Gastroesophageal sphincter (tissue), 4 donors: ENCODE measurements around the gene ARHGAP20. TPM values are rescaled to one million over a fixed set of nuclear protein-coding genes. Genes with fewer than 3 reads are reported as not detected.

Source experiments
- ATAC-seq: fragments of 150-250 bp; one replicate; pipeline ENCODE4 v1.9.1; 2016; ENCODE audit warnings: mild to moderate bottlenecking, moderate library complexity
- H3K27ac ChIP-seq, 4 donors: fragments of 200-600 bp; sonication (generic) in 3 of 4; 1 replicate in 3 of 4; 2 replicates in 1 of 4; pipeline ENCODE4 v1.5.1; 2016 to 2019
- H3K27me3 ChIP-seq: fragments of 200-600 bp; sonication (generic); one replicate; pipeline ENCODE4 v1.5.1; 2019
- H3K36me3 ChIP-seq, 2 donors: fragments of 200-600 bp; sonication (generic); one replicate each; pipeline ENCODE4 v1.5.1; 2019; ENCODE audit warnings: control low read depth in 1 of 2
- H3K4me1 ChIP-seq, 3 donors: fragments of 200-600 bp; sonication (generic); 1 replicate in 2 of 3; 2 replicates in 1 of 3; pipeline ENCODE4 v1.5.1; 2016 to 2019; ENCODE audit warnings: control low read depth in 2 of 3
- H3K4me3 ChIP-seq, 2 donors: fragments of 200-600 bp; sonication (generic); one replicate each; pipeline ENCODE4 v1.5.1; 2019; ENCODE audit warnings: mild to moderate bottlenecking in 1 of 2, moderate library complexity in 1 of 2
- H3K9me3 ChIP-seq, 3 donors: fragments of 200-600 bp; sonication (generic); one replicate each; pipeline ENCODE4 v1.5.1; 2017 to 2019; ENCODE audit warnings: control low read depth in 2 of 3
- EP300 ChIP-seq: sonication (generic); formaldehyde crosslinking; IDR thresholded peaks from one replicate; pipeline ENCODE4 v1.6.1; 2017; ENCODE audit warnings: antibody characterized with exemption, mild to moderate bottlenecking
- POLR2A ChIP-seq, 2 donors: fragments of 450-650 bp; IDR thresholded peaks; one replicate each; pipeline ENCODE4 v1.6.1; 2017; ENCODE audit warnings: antibody characterized with exemption in 2 of 2, mild to moderate bottlenecking in 2 of 2, moderate library complexity in 1 of 2
- POLR2AphosphoS5 ChIP-seq: sonication (generic); formaldehyde crosslinking; IDR thresholded peaks from one replicate; pipeline ENCODE4 v1.6.1; 2017; ENCODE audit warnings: antibody characterized with exemption
- WGBS, 2 donors: methylation state at CpG; one replicate each; pipeline ENCODE4 v1.1.5; 2018; ENCODE audit warnings: low coverage in 1 of 2; 5-methylcytosine and 5-hydroxymethylcytosine counted together
- total RNA-seq, 4 donors: library from RNA; depleted of rRNA; stranded (reverse); fragments of >200 nt; gene quantifications; one replicate each; pipeline ENCODE4 v1.1.0, GENCODE V29; 2016
- TF ChIP-seq, protein P1 (sequence below), 4 experiments: fragments of 200-600 bp in 2 of 4; fragments of 450-650 bp in 2 of 4; sonication (generic) in 1 of 4; IDR thresholded peaks; one replicate each; pipeline ENCODE4 v1.5.1; 2017 to 2019; ENCODE audit warnings: antibody characterized with exemption in 4 of 4, mild to moderate bottlenecking in 2 of 4, moderate library complexity in 2 of 4

The ARHGAP20 gene
- total RNA-seq, 4 donors from 2014 or later: 5.3 to 34.6 (median 7.0) TPM

DNA sequence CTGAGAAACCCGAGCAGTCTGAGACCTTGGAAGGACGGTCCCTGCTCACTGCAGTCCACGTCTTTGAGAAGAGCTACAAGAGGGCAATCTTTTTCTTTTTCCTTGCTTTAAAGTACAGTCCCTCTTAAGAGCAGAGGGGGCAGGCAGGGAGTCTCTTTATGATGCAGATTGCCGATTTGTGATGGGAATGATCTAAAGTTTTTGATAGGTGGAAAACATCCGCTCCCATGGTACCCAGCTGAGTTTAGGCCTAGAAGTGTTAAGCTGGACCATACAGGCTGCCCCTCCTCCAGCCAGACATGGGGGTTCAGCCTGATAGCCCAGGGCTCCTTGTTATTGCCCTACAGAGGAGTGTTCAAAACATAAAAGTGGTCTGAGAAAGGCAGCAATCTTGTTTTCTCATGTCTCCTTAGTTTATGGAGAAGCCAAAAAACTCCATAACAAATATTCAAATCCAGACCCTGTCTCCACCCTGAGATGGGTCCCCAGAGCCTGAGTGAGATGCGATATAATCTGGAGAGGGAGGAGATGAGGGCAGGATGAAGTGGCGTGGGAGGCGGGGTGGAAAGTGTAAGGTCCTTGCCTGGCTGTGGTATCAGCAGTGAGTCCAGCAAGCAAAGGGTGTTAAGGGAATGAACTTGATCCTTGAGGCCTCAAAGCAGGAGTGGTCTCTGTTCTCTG is 147.4 kb downstream of the ARHGAP20 start:
- H3K27me3 ChIP-seq: no peaks in the 10 kb centered on the region
- WGBS, 2 donors: 57 to 82% methylated on average over 5 to 7 of the region's 8 CpGs
- no peaks in the 10 kb centered on the region for H3K9me3 ChIP-seq
- H3K36me3 ChIP-seq: no peaks in the 10 kb centered on the region
- no peaks in the 10 kb centered on the region for H3K4me1 ChIP-seq
- no peak overlapping the region for H3K27ac ChIP-seq
- H3K4me3 ChIP-seq: no peak overlapping the region
- TF ChIP-seq, protein P1, sequence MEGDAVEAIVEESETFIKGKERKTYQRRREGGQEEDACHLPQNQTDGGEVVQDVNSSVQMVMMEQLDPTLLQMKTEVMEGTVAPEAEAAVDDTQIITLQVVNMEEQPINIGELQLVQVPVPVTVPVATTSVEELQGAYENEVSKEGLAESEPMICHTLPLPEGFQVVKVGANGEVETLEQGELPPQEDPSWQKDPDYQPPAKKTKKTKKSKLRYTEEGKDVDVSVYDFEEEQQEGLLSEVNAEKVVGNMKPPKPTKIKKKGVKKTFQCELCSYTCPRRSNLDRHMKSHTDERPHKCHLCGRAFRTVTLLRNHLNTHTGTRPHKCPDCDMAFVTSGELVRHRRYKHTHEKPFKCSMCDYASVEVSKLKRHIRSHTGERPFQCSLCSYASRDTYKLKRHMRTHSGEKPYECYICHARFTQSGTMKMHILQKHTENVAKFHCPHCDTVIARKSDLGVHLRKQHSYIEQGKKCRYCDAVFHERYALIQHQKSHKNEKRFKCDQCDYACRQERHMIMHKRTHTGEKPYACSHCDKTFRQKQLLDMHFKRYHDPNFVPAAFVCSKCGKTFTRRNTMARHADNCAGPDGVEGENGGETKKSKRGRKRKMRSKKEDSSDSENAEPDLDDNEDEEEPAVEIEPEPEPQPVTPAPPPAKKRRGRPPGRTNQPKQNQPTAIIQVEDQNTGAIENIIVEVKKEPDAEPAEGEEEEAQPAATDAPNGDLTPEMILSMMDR (IDR thresholded peaks at IDR 0.05): no peak
- TF ChIP-seq EP300: no peak
- TF ChIP-seq POLR2AphosphoS5: no peak
- TF ChIP-seq POLR2A (IDR thresholded peaks at IDR 0.05): no peak
- no peak for ATAC-seq

DNA sequence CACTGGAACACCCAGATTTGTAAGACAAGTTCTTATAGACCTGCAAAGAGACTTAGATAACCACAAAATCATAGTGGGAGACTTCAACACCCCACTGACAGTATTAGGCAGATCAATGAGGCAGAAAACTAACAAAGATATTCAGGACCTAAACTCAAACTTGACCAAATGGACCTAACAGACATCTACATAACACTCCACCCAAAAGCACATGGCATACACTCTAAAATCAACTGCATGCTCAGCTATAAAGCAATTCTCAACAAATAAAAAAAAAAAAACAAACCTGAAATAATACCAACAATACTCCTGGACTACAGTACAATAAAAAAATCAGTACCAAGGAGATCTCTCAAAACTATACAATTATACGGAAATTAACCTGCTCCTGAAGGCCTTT is 167.5 kb downstream of the ARHGAP20 start:
- Histone ChIP-seq H3K9me3 (peaks cover 0 to 8% (median 0%) of the 10 kb centered on the region in 3 donors), H3K4me1 (no peaks in the 10 kb centered on the region), H3K36me3 (no peaks in the 10 kb centered on the region), H3K27ac (no peak overlapping the region), H3K4me3 (no peak overlapping the region), H3K27me3 (no peaks in the 10 kb centered on the region)
- ATAC-seq: no peak
- no peak for TF ChIP-seq POLR2A (IDR thresholded peaks at IDR 0.05)
- no peak for TF ChIP-seq EP300
- TF ChIP-seq POLR2AphosphoS5: no peak
- TF ChIP-seq, protein P1 (IDR thresholded peaks at IDR 0.05): no peak
- WGBS, 2 donors: 78 to 100% methylated on average over 1 of the region's 1 CpG

DNA sequence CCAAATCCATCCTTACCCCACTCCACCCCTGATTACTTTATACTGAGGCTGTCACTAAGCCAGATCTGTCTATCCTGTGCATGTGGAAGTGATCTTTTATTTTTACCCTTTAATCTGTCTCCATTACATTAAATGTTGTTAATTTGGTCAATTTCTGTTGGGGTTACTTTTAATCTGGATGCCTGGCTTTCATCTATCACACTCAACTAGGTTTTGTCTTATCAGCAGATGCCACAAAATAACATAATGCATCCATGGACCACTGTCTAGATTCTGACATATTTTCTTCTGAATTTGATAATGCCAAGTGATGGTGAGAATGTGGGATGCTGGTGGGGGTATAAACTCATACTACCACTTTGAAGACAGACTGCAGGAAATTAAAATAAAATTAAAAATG is 174.1 kb downstream of the ARHGAP20 start:
- ATAC-seq: no peak
- Histone ChIP-seq H3K4me3 (no peak overlapping the region), H3K9me3 (no peaks in the 10 kb centered on the region), H3K27me3 (no peaks in the 10 kb centered on the region), H3K36me3 (no peaks in the 10 kb centered on the region), H3K4me1 (no peaks in the 10 kb centered on the region), H3K27ac (no peak overlapping the region)
- TF ChIP-seq POLR2A (IDR thresholded peaks at IDR 0.05): no peak
- TF ChIP-seq EP300: no peak
- TF ChIP-seq, protein P1 (IDR thresholded peaks at IDR 0.05): no peak
- TF ChIP-seq POLR2AphosphoS5: no peak

DNA sequence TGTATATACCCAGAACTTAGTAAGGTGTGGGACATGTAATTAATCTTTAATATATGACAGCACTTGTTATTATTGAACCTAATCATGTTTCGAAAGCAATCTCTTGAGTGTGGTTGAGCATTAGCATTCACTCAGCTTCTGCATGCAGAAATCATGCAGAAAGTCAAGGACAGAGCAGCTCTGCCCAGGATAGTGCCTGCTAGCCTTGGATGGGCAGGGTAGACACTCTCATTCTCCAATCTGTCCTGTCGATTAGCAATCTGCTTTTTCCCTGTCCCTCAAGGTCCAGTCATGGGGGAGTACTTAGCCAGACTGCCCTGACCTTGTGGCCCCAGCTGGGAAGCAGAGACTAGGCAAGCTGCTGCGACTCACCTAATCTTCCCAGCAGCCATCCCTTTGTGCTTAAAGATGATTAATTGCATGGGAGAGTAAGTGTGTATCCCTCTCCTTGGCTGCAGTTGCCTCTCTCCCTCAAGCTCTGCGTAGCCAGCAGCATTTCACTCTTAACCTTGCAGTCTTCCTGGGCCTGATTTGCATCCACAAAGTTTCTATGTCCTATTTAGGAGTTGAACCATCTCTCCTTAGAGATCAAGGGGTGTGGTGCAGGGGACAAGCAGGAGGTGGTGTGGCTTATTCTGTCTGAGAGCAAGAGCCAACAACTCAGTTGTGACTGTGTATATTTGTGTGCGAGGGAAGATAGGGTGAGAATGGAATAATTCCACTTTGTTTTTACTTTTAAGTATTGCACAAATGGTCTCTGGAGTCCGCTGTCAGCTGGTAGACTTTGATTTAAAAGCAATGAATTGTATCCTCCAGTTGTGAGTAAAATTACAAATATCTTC is 181.1 kb downstream of the ARHGAP20 start:
- H3K4me1 ChIP-seq: peaks cover 0 to 5% (median 0%) of the 10 kb centered on the region in 3 donors
- WGBS, 2 donors: 39 to 72% methylated on average over 3 to 6 of the region's 6 CpGs
- H3K27me3 ChIP-seq: no peaks in the 10 kb centered on the region
- ATAC-seq: peak; percentile 31
- no peak overlapping the region for H3K27ac ChIP-seq
- TF ChIP-seq, protein P1 (IDR thresholded peaks at IDR 0.05): no peak
- TF ChIP-seq POLR2AphosphoS5 (no peak), POLR2A (IDR thresholded peaks at IDR 0.05) (no peak)
- peaks cover 0 to 12% (median 0%) of the 10 kb centered on the region in 3 donors for H3K9me3 ChIP-seq
- no peaks in the 10 kb centered on the region for H3K36me3 ChIP-seq
- H3K4me3 ChIP-seq: no peak overlapping the region

DNA sequence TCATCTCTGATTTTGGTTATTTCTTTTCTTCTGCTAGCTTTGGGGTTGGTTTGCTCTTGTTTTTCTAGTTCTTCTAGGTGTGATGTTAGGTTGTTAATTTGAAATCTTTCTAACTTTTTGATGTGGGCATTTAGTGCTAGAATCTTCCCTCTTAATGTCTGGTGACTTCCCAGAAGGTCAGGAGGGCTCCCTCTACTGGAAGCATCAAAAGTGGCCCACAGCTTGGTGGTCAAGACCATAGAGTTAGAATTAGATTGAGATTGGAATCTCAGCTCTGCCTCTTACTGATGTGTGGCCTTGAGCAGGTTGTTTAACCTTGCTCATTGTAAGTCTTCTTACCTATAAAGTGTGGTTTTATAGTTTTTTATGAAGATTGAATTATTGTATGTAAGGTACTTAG is 183.2 kb downstream of the ARHGAP20 start:
- Histone ChIP-seq H3K9me3 (peaks cover 0 to 12% (median 0%) of the 10 kb centered on the region in 3 donors), H3K27ac (no peak overlapping the region), H3K36me3 (no peaks in the 10 kb centered on the region), H3K4me3 (no peak overlapping the region), H3K4me1 (peaks cover 0 to 5% (median 0%) of the 10 kb centered on the region in 3 donors), H3K27me3 (no peaks in the 10 kb centered on the region)
- ATAC-seq: no peak
- TF ChIP-seq POLR2AphosphoS5 (no peak), EP300 (no peak), POLR2A (IDR thresholded peaks at IDR 0.05) (no peak)
- TF ChIP-seq, protein P1 (IDR thresholded peaks at IDR 0.05): no peak
